WTC11 (cell line): Measurements from ENCODE around the gene THRA. TPM values are rescaled to one million over a fixed set of nuclear protein-coding genes. Genes with fewer than 3 reads are reported as not detected.
"Not testable (repeated sequence)": the region's sequence is repeated elsewhere in the genome, so short reads cannot be mapped to it uniquely, and the experiment has no call there.

Source experiments
- ATAC-seq: fragments of 200-7000 bp; cut with Tn5 transposase; 2 replicates; pipeline ENCODE4 v1.10.0; 2021; ENCODE audit warnings: mild to moderate bottlenecking, moderate library complexity
- CTCF ChIA-PET: fragments of 300-600 bp; sonication (Branson Sonifier 250); formaldehyde crosslinking; loops from one replicate; lab custom pipeline; 2021; ENCODE audit warnings: antibody characterized with exemption; lab: Charles Lee
- POLR2A ChIA-PET: fragments of 350-600 bp; sonication (Branson Sonifier 250); formaldehyde crosslinking; loops from one replicate; lab custom pipeline; 2021; ENCODE audit warnings: antibody characterized with exemption; lab: Charles Lee
- DNase-seq: peaks from one replicate; pipeline ENCODE4 v3.0.0; 2021; ENCODE audit warnings: low spot score
- H3K27ac Mint-ChIP-seq: 2 replicates; pipeline ENCODE4 v1.8.0; 2021; ENCODE audit warnings: mixed read lengths
- H3K27me3 Mint-ChIP-seq: 2 replicates; pipeline ENCODE4 v1.8.0; 2021; ENCODE audit warnings: low read depth, mild to moderate bottlenecking, moderate library complexity, mixed read lengths
- H3K36me3 Mint-ChIP-seq: 2 replicates; pipeline ENCODE4 v1.8.0; 2021; ENCODE audit warnings: mixed read lengths
- H3K4me1 Mint-ChIP-seq: 2 replicates; pipeline ENCODE4 v1.8.0; 2022; ENCODE audit warnings: mixed read lengths
- H3K4me3 Mint-ChIP-seq: 2 replicates; pipeline ENCODE4 v1.8.0; 2021; ENCODE audit warnings: mild to moderate bottlenecking, moderate library complexity, mixed read lengths
- H3K9me3 Mint-ChIP-seq: 2 replicates; pipeline ENCODE4 v1.8.0; 2021; ENCODE audit warnings: mixed read lengths
- ESRRA ChIP-seq: sonication (generic); formaldehyde crosslinking; IDR thresholded peaks from 2 replicates; pipeline ENCODE4 v1.8.1; 2022; ENCODE audit warnings: mild to moderate bottlenecking, missing genetic modification reagents, borderline replicate concordance
- FOXP1 ChIP-seq: sonication (generic); formaldehyde crosslinking; IDR thresholded peaks from 2 replicates; pipeline ENCODE4 v1.8.0; 2022; ENCODE audit warnings: missing genetic modification reagents, mild to moderate bottlenecking, moderate library complexity, borderline replicate concordance
- GTF2I ChIP-seq: fragments of 250-450 bp; sonication (Bioruptor Pico); conservative IDR thresholded peaks from 2 replicates; pipeline ENCODE4 v1.4.0; 2021; ENCODE audit warnings: mild to moderate bottlenecking
- HMGA2 ChIP-seq: fragments of 250-450 bp; sonication (Bioruptor Pico); IDR thresholded peaks from 2 replicates; pipeline ENCODE4 v1.4.0; 2021; ENCODE audit warnings: mild to moderate bottlenecking, moderate library complexity
- MLX ChIP-seq: sonication (generic); formaldehyde crosslinking; IDR thresholded peaks from 2 replicates; pipeline ENCODE4 v1.8.1; 2023; ENCODE audit warnings: mild to moderate bottlenecking, missing genetic modification reagents, moderate library complexity
- NFE2L1 ChIP-seq: sonication (generic); formaldehyde crosslinking; IDR thresholded peaks from 2 replicates; pipeline ENCODE4 v1.8.1; 2023; ENCODE audit warnings: missing genetic modification reagents
- ZBTB21 ChIP-seq: sonication (generic); formaldehyde crosslinking; IDR thresholded peaks from 2 replicates; pipeline ENCODE4 v1.8.1; 2023; ENCODE audit warnings: mild to moderate bottlenecking, missing genetic modification reagents, borderline replicate concordance
- ZNF121 ChIP-seq: sonication (generic); formaldehyde crosslinking; IDR thresholded peaks from 2 replicates; pipeline ENCODE4 v1.8.0; 2023; ENCODE audit warnings: missing genetic modification reagents
- microRNA-seq: library from miRNA; unstranded; fragments of <30 nt; microRNA quantifications from one replicate; pipeline ENCODE4 v1.2.0, GENCODE V29; 2022; ENCODE audit warnings: borderline number of aligned reads
- total RNA-seq: library from RNA; stranded (reverse); gene quantifications from 3 replicates; pipeline ENCODE4 v1.2.3, GENCODE V29; 2021

THRA gene
- total RNA-seq, 1 experiment from 2014 or later, result 15.9 TPM

- TF ChIP-seq MLX (CRISPR knock-in tag) (no peak), ESRRA (CRISPR knock-in tag) (no peak), FOXP1 (CRISPR knock-in tag) (no peak), ZBTB21 (CRISPR knock-in tag) (no peak)
Observed at GRCh38 chr17:40135817-40136216, 73.1 kb downstream of the THRA start (continued).

GRCh38 chr17:40139566-40140058 is 76.8 kb downstream of the THRA start:
- CTCF ChIA-PET, result interaction anchor here (1.1 to 2.7 kb wide), 5 partner anchors 16 to 181 kb away, joined by 3 to 17 read pairs (median 4); no protein-coding TSS in a partner anchor
- peak overlapping the region; percentile 100 for H3K27ac Mint-ChIP-seq
- peak overlapping the region; percentile 94 for H3K4me3 Mint-ChIP-seq
- H3K36me3 Mint-ChIP-seq, result peaks cover 36% of the 10 kb centered on the region
- H3K9me3 Mint-ChIP-seq, result no peaks in the 10 kb centered on the region
- DNase-seq (no peak), ATAC-seq (no peak)
- TF ChIP-seq GTF2I (CRISPR knock-in tag) (peak; percentile 48; the same call in 1 of the 2 replicates), NFE2L1 (CRISPR knock-in tag) (no peak), HMGA2 (CRISPR knock-in tag) (no peak), ZNF121 (CRISPR knock-in tag) (peak; percentile 100)
- POLR2A ChIA-PET, result interaction anchor here (0.5 to 2.2 kb wide), 10 partner anchors 16 to 1348 kb away, joined by 3 to 17 read pairs (median 3); partner anchors contain the start of genes MED24 and MSL1
- H3K4me1 Mint-ChIP-seq, result peaks cover 19% of the 10 kb centered on the region
- no peaks in the 10 kb centered on the region for H3K27me3 Mint-ChIP-seq

GRCh38 chr17:40143166-40143565 is 80.4 kb downstream of the THRA start:
- peaks cover 19% of the 10 kb centered on the region for H3K4me1 Mint-ChIP-seq
- ATAC-seq, H3K9me3 Mint-ChIP-seq, H3K4me3 Mint-ChIP-seq, H3K27me3 Mint-ChIP-seq, DNase-seq, H3K27ac Mint-ChIP-seq: not testable (repeated sequence)
- ChIA-PET POLR2A (interaction anchor here (0.6 to 0.7 kb wide), 2 partner anchors 96 to 155 kb away, joined by 3 to 4 read pairs; no protein-coding TSS in a partner anchor), CTCF (interaction anchor here (0.6 kb wide), 1 partner anchor 67 kb away, joined by 5 read pairs; no protein-coding TSS in a partner anchor)
- H3K36me3 Mint-ChIP-seq, result peaks cover 40% of the 10 kb centered on the region

Small RNA genes lying within 50 kb of the gene (microRNA-seq; reads per million reads assigned to microRNA genes)
- gene MIR6884, result 1.7 reads per million

Other genes with a start within 250 kb of the THRA start
- 0.81 to 1.0 TPM (median 0.87 TPM) in 3 replicates for gene IKZF3, start 198.7 kb upstream of the THRA start, total RNA-seq
- not detected in 3 replicates for gene ZPBP2, start 194.8 kb upstream of the THRA start, total RNA-seq
- gene GSDMB, start 144.3 kb upstream of the THRA start, total RNA-seq, result 14.1 to 21.6 TPM (median 18.5 TPM) in 3 replicates
- 53.2 to 59.4 TPM (median 54.1 TPM) in 3 replicates for gene ORMDL3, start 135.4 kb upstream of the THRA start, total RNA-seq
- gene LRRC3C, start 135.2 kb upstream of the THRA start, total RNA-seq, result not detected in 3 replicates
- not detected in 3 replicates for gene GSDMA, start 100.0 kb upstream of the THRA start, total RNA-seq
- 157 to 190 TPM (median 158 TPM) in 3 replicates for gene PSMD3, start 82.2 kb upstream of the THRA start, total RNA-seq
- gene CSF3, start 47.5 kb upstream of the THRA start, total RNA-seq, result not detected in 3 replicates
- 95.5 to 107 TPM (median 103 TPM) in 3 replicates for gene MED24, start 8.6 kb upstream of the THRA start, total RNA-seq
- gene NR1D1, start 37.6 kb downstream of the THRA start, total RNA-seq, result 5.6 to 7.6 TPM (median 6.2 TPM) in 3 replicates
- 69.2 to 78.1 TPM (median 73.7 TPM) in 3 replicates for gene MSL1, start 59.0 kb downstream of the THRA start, total RNA-seq
- gene CASC3, start 77.6 kb downstream of the THRA start, total RNA-seq, result 107 to 119 TPM (median 115 TPM) in 3 replicates
- 19.9 to 23.0 TPM (median 19.9 TPM) in 3 replicates for gene RAPGEFL1, start 114.5 kb downstream of the THRA start, total RNA-seq
- gene WIPF2, start 156.3 kb downstream of the THRA start, total RNA-seq, result 23.0 to 24.6 TPM (median 23.8 TPM) in 3 replicates
- 85.9 to 125 TPM (median 87.9 TPM) in 3 replicates for gene CDC6, start 224.9 kb downstream of the THRA start, total RNA-seq
- gene RARA, start 246.2 kb downstream of the THRA start, total RNA-seq, result 14.3 to 20.7 TPM (median 15.8 TPM) in 3 replicates